GM23248 (cell line): ENCODE results near the gene TRPC5OS.

Experiments used
- EZH2 ChIP-seq: fragments of 200-600 bp; sonication (generic); IDR thresholded peaks from 2 replicates; pipeline ENCODE4 v1.6.1; 2018; ENCODE audit warnings: antibody characterized with exemption, mild to moderate bottlenecking; ENCODE audit not compliant: insufficient read depth, poor library complexity, severe bottlenecking
- EZH2phosphoT487 ChIP-seq: fragments of 200-600 bp; sonication (generic); IDR thresholded peaks from 2 replicates; pipeline ENCODE4 v1.6.1; 2018; ENCODE audit warnings: antibody characterized with exemption, moderate library complexity, mild to moderate bottlenecking, low read depth; ENCODE audit not compliant: insufficient read depth

DNA sequence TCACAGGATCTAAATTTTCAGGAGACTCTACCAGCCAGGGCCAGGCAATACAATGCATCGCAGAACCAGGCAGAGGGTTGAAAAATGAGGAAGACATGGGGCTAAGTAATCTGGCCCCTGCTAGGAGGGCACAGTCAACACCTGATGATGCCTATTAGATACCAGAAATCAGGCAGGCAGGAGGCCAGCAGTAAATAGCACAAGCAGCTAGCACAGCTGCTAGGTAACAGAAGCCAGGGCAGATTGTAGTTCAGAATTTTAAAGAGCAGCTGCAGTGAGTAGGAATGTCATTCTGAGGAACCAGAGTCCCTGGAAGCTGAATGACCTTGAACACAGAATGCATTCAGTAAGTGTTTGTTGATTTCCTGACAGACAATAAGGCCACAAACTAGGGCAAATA is 38.8 kb upstream of the TRPC5OS start:
- TF ChIP-seq EZH2phosphoT487: no peak
- TF ChIP-seq EZH2: no peak
